ENCODE data around the gene ERGIC1.
A peak's percentile ranks its signal among the peaks of the same experiment; 100 is the strongest.

The ERGIC1 gene

GRCh38 chr5:172834415-172835289, 601 bp downstream of the ERGIC1 start:
- H3K27ac ChIP-seq: peak overlapping the region; percentile 96
- TF ChIP-seq CTCF (conservative IDR thresholded peaks at IDR 0.05): no peak

DNA sequence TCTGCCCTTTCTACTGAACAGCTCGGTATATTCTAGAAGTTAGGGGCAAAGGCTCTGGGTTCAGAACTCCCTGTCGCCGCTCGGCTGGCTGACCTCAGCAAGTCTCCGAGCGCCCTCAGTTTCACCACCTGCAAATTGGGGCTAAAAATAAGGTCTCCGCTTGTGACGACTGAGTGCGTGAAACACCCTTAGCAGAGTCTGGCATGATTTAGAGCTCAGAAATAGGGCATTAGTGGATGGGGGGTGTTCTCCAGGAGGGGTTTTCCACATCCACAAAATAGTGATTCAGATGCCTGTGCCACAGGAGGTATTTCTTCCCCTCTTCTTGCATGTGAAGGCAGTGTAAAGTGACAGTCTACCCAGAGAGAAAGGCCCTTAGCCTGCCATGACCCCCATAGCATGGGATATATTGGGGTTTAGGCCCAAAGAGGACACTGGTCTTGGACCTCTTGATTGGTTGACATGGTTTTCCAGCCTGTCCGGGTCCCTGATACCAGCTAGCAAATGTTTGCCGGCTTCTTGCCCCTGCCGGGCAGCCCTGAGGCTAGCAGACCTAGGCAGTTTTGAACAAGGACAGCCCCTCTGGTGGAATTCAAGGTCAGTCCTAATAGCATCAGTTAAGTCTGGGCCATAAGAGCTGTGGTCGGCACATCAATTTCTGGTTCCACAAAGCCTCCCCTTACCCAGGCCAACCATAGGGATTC, 1.4 kb downstream of the ERGIC1 start:
- peak overlapping the region; percentile 96 for H3K27ac ChIP-seq

DNA sequence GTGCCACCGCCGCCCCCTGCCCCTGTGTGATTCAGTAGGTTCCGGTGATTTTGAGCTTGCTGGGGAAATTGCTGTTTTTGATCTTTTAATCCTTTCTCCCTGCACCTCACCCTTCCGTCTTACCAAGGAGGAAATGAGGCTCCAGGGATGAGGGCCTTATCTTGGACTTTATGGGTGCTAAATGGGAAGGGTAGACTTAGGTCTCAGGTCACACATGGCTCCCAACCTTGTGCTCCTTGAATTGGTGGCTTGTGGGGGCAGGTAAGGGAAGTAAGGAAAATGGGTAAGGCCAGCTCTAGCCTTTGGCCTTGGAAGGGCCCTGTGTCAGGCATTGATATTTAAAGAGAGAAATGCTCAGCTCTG, 1.9 kb downstream of the ERGIC1 start:
- no peak for TF ChIP-seq CTCF (conservative IDR thresholded peaks at IDR 0.05)
- H3K27ac ChIP-seq: peak overlapping the region; percentile 96

More for the DNA sequence above, 1.4 kb downstream of the ERGIC1 start:
- TF ChIP-seq CTCF (conservative IDR thresholded peaks at IDR 0.05): no peak

DNA sequence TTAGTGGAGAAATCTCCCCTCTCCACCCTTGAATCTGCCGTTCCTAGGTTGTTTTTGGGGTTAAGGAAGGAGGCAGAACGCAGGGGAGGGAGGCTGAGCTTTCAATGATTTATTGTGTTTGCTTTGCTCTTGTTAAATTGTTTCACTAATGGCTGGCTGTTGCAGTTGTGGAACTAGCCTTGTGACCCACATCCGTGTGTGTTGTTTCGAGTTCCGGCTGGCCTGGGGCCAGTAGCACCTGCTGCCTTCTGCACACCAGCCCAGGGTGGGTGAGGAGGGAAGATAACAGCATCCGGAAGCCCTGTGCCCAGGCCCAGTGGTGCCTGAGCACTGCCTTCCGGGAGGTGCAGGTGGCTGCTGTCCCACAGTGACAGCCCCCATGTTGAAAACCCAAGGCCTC, 3.6 kb downstream of the ERGIC1 start:
- H3K27ac ChIP-seq: peak overlapping the region; percentile 96
- no peak for TF ChIP-seq CTCF (conservative IDR thresholded peaks at IDR 0.05)

GRCh38 chr5:172838151-172838875, 4.3 kb downstream of the ERGIC1 start:
- no peak for TF ChIP-seq CTCF (conservative IDR thresholded peaks at IDR 0.05)
- H3K27ac ChIP-seq: peak overlapping the region; percentile 96

- TF ChIP-seq CTCF (conservative IDR thresholded peaks at IDR 0.05): no peak
- H3K27ac ChIP-seq: peak overlapping the region; percentile 96
Measured at GRCh38 chr5:172839669-172840431, 5.8 kb downstream of the ERGIC1 start.

Data from VCaP (cell line).